ENCODE measurements around the gene GGCX. TPM values are rescaled to one million over a fixed set of nuclear protein-coding genes. Genes with fewer than 3 reads are reported as not detected.

Gene GGCX
- total RNA-seq, 2 donors from 2014 or later = 25.7 to 49.9 TPM

DNA sequence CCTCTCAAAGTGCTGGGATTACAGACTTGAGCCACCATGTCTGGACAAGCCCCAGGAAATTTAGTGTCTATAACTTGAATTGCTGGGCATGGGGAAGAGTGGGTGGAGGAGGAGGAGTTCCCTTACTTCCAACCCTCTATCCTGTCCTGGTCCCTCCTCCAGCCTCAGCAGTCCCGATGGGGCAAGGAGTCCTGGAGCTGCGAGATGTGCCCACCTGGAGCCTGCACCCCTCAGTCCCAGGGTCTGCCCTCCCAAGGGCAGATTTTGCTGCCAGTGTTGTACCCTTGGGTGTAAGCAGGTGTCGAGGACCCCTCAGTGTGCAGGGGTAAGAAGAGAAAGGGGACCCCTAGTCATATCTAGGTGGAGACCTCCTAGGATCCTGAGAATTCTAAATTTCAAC, 18.9 kb upstream of the GGCX start:
- intact Hi-C loops (cut with DNase I) = no loop called here
- Histone ChIP-seq H3K4me1 (peaks cover 15% of the 10 kb centered on the region), H3K27me3 (no peaks in the 10 kb centered on the region), H3K36me3 (no peaks in the 10 kb centered on the region), H3K27ac (no peak overlapping the region), H3K4me3 (no peak overlapping the region), H3K9me3 (no peaks in the 10 kb centered on the region), H3K9ac (ENCODE audit: low read depth in 2 of 2, low read length in 2 of 2) (no peak overlapping the region)
- DNase-seq = no peak
- TF ChIP-seq, protein P1, sequence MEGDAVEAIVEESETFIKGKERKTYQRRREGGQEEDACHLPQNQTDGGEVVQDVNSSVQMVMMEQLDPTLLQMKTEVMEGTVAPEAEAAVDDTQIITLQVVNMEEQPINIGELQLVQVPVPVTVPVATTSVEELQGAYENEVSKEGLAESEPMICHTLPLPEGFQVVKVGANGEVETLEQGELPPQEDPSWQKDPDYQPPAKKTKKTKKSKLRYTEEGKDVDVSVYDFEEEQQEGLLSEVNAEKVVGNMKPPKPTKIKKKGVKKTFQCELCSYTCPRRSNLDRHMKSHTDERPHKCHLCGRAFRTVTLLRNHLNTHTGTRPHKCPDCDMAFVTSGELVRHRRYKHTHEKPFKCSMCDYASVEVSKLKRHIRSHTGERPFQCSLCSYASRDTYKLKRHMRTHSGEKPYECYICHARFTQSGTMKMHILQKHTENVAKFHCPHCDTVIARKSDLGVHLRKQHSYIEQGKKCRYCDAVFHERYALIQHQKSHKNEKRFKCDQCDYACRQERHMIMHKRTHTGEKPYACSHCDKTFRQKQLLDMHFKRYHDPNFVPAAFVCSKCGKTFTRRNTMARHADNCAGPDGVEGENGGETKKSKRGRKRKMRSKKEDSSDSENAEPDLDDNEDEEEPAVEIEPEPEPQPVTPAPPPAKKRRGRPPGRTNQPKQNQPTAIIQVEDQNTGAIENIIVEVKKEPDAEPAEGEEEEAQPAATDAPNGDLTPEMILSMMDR (IDR thresholded peaks at IDR 0.05) = no peak

DNA sequence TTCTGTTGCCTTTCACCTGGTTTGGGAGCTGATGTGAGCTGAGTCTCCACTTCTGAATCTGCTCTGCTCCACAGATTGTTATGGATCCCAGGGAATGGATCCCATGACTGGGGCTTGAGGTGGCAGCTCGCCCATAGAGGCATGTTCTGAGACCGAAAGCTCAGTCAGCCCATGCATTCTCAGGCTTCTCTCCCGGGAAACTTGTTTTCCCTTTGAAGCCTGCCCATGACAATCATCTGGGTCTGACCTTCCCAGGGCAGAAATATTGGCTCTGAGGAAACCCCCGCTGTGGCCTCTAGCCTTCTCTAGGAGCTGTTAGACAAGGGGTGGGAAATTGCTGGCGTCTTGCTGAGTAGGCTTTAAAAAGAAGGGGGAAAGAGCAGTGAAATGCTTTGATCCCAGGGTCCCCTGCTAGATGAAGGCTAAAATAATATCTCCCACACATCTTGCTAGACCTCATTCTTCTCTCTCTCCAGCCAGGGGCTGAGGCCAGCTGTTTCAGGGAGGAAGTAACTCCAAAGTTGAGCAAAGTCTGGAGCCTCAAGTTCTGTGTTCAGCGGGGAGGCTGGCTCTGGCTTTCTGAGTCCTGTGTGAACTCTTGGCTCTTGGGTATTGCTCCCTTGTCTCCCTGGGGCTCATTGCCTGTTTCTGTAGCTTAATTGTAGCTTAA, 18.1 kb upstream of the GGCX start:
- Histone ChIP-seq H3K36me3 (no peaks in the 10 kb centered on the region), H3K27ac (peak overlapping the region; percentile 77), H3K4me3 (peak overlapping the region; percentile 56)

DNA sequence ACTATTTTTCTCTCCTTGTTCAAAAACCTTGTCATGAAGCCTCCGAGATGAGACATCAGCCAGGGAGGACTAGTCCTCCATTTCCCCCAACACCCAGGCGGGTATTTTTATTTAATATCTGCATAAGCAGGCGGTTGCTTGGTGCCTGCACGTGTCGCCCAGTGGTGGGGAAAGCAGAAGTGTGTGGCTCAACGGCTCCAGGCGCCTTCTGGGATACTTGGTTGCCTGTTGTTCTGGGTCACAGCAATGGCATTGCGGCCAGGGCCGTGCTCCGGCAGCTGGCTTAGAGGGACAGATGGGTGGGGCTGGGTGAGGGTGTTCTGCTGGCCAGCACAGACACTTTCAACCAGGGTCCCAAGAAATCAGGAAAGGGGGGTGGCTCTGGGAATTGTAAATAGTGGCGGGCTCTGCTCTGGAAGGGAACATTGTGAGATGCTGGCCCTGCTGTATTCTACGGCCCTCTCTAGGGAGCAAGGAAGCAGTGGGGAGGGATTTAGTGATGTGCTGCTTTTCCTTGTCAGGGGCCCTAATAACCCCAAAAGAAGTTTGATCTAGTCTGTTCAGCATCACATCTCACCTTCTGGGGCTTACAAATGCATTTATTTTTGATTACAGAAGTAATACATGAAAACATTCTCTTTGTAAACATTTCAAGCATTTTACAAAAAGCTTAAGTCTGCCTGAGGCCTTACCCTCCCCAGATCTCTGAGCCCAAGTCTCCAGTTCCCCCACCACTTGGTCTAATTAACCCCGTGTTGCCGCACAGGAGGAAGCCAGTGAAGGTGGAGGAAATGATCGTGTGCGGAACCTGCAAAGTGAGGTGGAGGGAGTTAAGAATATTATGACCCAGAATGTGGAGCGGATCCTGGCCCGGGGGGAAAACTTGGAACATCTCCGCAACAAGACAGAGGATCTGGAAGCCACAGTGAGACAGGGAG, 17.2 kb upstream of the GGCX start:
- no peaks in the 10 kb centered on the region for H3K27me3 ChIP-seq
- peak overlapping the region; percentile 77 for H3K27ac ChIP-seq
- H3K36me3 ChIP-seq = no peaks in the 10 kb centered on the region
- H3K4me3 ChIP-seq = peak overlapping the region; percentile 56
- H3K9me3 ChIP-seq = no peaks in the 10 kb centered on the region
- intact Hi-C loops (cut with DNase I) = no loop called here
- DNase-seq = peak; percentile 61
- TF ChIP-seq, protein P1 (IDR thresholded peaks at IDR 0.05) = no peak
- peak overlapping the region; percentile 70 to 90 for H3K9ac ChIP-seq (ENCODE audit: low read depth in 2 of 2, low read length in 2 of 2)
- peaks cover 10% of the 10 kb centered on the region for H3K4me1 ChIP-seq

More for the DNA sequence above, 18.1 kb upstream of the GGCX start:
- no peak for DNase-seq
- no peaks in the 10 kb centered on the region for H3K27me3 ChIP-seq
- H3K9ac ChIP-seq (ENCODE audit: low read depth in 2 of 2, low read length in 2 of 2) = peak overlapping the region in 1 of 2 donors; percentile 90
- H3K9me3 ChIP-seq = no peaks in the 10 kb centered on the region
- intact Hi-C loops (cut with DNase I) = no loop called here
- TF ChIP-seq, protein P1 (IDR thresholded peaks at IDR 0.05) = no peak
- H3K4me1 ChIP-seq = peaks cover 10% of the 10 kb centered on the region

DNA sequence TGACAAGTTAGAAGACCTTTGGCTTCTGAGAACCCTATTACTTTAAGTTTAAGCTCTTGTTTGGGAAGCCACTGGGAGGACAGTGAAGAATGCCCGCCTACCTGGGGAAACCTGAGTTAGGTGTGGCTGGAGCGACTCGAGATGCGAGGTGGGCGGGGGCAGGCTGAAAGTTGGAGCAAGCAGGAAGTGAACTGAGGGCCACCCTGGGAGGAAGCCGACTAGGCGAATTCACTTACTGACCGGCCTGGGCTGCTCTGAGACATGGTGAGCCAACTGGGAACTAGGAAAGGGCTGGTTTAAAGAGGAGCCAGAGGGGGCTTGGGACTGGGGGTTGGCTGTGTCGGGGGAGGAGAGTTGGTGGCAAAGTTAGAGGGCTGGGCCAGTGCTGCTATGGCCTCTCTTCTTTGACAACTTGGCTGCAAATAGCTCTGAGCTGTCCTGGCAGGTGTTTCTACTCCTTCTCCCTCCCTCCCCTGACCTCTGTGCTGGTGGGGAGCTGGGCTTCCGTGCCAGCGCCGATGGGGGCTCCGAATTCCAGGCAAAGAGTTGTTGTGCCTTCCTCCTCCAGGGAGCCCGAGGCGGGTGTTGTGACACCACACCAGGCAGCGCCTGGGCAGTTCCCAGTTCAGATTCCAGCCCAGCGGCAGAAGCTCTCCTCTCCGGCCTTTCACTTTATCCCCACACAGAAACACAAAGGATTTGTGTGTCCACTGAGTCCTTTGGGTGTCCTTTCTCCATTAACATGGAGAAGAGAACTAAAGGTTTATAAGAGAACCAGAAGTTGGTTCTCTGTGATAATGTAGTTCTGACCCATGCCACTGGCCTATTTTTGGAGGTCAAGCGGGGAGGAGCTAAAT, 16.3 kb upstream of the GGCX start, which contains the start of gene VAMP8:
TSS of gene VAMP8 (plus strand) at position 201 of the 857 bp plus-strand sequence. CDS start at position 262, 61 bp downstream.
- no peaks in the 10 kb centered on the region for H3K9me3 ChIP-seq
- TF ChIP-seq, protein P1 (IDR thresholded peaks at IDR 0.05) = no peak
- peak within 1 kb of the TSS; percentile 56 for H3K4me3 ChIP-seq
- H3K36me3 ChIP-seq = no peaks in the 10 kb centered on the region
- peak within 1 kb of the TSS; percentile 77 for H3K27ac ChIP-seq
- peak within 1 kb of the TSS; percentile 70 to 90 for H3K9ac ChIP-seq (ENCODE audit: low read depth in 2 of 2, low read length in 2 of 2)
- H3K4me1 ChIP-seq = peaks cover 10% of the 10 kb centered on the region
- intact Hi-C loops (cut with DNase I) = no loop called here
- peak; percentile 93 for DNase-seq
- H3K27me3 ChIP-seq = no peaks in the 10 kb centered on the region

DNA sequence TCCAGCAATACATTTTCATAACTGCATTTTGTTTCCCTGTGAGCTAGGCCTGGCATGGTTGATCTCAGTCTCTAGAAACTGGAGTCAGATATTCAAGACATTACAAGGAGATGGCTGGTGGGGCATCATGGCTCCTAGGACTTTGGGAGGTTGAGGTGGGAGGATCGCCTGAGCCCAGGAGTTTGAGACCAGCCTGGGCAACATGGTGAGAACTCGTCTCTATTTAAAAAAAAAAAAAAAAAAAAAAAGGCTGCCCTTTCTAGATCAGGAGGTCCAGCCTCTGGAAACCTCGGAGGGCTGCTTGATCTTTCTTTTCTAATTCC, 15.7 kb upstream of the GGCX start:
- H3K4me1 ChIP-seq = peaks cover 10% of the 10 kb centered on the region
- H3K36me3 ChIP-seq = no peaks in the 10 kb centered on the region
- intact Hi-C loops (cut with DNase I) = no loop called here
- H3K9ac ChIP-seq (ENCODE audit: low read depth in 2 of 2, low read length in 2 of 2) = peak overlapping the region in 1 of 2 donors; percentile 90
- H3K27ac ChIP-seq = peak overlapping the region; percentile 77
- no peaks in the 10 kb centered on the region for H3K9me3 ChIP-seq
- TF ChIP-seq, protein P1 (IDR thresholded peaks at IDR 0.05) = no peak
- H3K4me3 ChIP-seq = no peak overlapping the region
- DNase-seq = no peak
- H3K27me3 ChIP-seq = no peaks in the 10 kb centered on the region

All from colonic mucosa (tissue), 4 donors.